Endothelial cell of umbilical vein (primary cell): ENCODE data around the gene COQ8B.

Experiments used
- CTCF ChIP-seq, 2 donors: IDR thresholded peaks; 1 replicate in 1 of 2; 2 replicates in 1 of 2; pipeline ENCODE4 v1.5.1; 2011; ENCODE audit warnings: low read length in 2 of 2, mild to moderate bottlenecking in 2 of 2, moderate library complexity in 2 of 2, control low read depth in 1 of 2, inconsistent platforms in 1 of 2, low read depth in 1 of 2; ENCODE audit not compliant: insufficient read depth in 1 of 2; ENCODE audit errors: extremely low read depth in 1 of 2
- MAX ChIP-seq: IDR thresholded peaks from 2 replicates; pipeline ENCODE4 v1.6.1; 2011; ENCODE audit not compliant: insufficient read depth, insufficient read length
- POLR2A ChIP-seq: IDR thresholded peaks from 2 replicates; pipeline ENCODE4 v1.6.1; 2012; ENCODE audit warnings: low read depth, mild to moderate bottlenecking, control low read depth, low read length
- POLR2AphosphoS5 ChIP-seq: IDR thresholded peaks from 2 replicates; pipeline ENCODE4 v1.6.1; 2012; ENCODE audit warnings: low read depth, mild to moderate bottlenecking, control low read depth, low read length, moderate library complexity; ENCODE audit not compliant: insufficient read depth

DNA sequence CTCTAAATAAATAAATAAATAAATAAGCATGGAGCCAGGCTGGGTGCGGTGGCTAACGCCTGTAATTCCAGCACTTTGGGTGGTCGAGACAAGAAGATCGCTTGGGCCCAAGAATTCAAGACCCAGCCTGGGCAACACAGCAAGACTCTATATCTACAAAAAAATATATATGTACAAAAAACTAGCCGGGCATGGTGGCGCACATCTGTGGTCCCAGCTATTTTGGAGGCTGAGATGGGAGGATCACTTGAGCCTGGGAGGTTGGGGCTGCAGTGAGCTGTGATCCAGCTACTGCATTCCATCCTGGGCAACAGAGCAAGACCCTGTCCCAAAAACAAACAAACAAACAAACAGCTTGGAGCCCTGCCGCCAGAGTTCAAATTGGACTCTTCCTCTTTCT is 30.9 kb upstream of the COQ8B start:
- no peak for TF ChIP-seq CTCF (IDR thresholded peaks at IDR 0.05; ENCODE audit: extremely low read depth in 1 of 2, insufficient read depth in 1 of 2, low read depth in 1 of 2, low read length in 2 of 2)
- no peak for TF ChIP-seq POLR2AphosphoS5
- no peak for TF ChIP-seq MAX
- TF ChIP-seq POLR2A = no peak
